GM23248 (cell line): ENCODE data around the gene LAMTOR1. TPM values are rescaled to one million over a fixed set of nuclear protein-coding genes. Genes with fewer than 3 reads are reported as not detected.
A peak's percentile ranks its signal among the peaks of the same experiment; 100 is the strongest.

ENCODE experiments used
- DNase-seq: peaks from one replicate; pipeline ENCODE4 v3.0.0-alpha.2; 2015
- H2AFZ ChIP-seq: fragments of 200-600 bp; sonication (generic); 2 replicates; pipeline ENCODE4 v1.6.1; 2016; ENCODE audit warnings: antibody characterized with exemption
- H3F3A ChIP-seq: fragments of 200-600 bp; sonication (generic); 2 replicates; pipeline ENCODE4 v1.6.1; 2016; ENCODE audit warnings: mild to moderate bottlenecking, antibody characterized with exemption, mixed run types; ENCODE audit not compliant: insufficient read depth
- H3K27ac ChIP-seq: fragments of 200-600 bp; sonication (generic); 2 replicates; pipeline ENCODE4 v1.5.1; 2016; ENCODE audit warnings: mild to moderate bottlenecking
- H3K27me3 ChIP-seq: fragments of 200-600 bp; sonication (generic); replicated peaks from 2 replicates; pipeline ENCODE4 v1.6.1; 2016; ENCODE audit warnings: mild to moderate bottlenecking; ENCODE audit not compliant: insufficient read depth
- H3K36me3 ChIP-seq: fragments of 200-600 bp; sonication (generic); 2 replicates; pipeline ENCODE4 v1.6.1; 2016; ENCODE audit warnings: low read depth, mild to moderate bottlenecking
- H3K4me1 ChIP-seq: fragments of 200-600 bp; sonication (generic); 2 replicates; pipeline ENCODE4 v1.6.1; 2016; ENCODE audit warnings: mild to moderate bottlenecking; ENCODE audit not compliant: insufficient read depth
- H3K4me2 ChIP-seq: fragments of 200-600 bp; sonication (generic); one replicate; pipeline ENCODE4 v1.6.1; 2016; ENCODE audit warnings: mild to moderate bottlenecking; ENCODE audit not compliant: unreplicated experiment
- H3K4me3 ChIP-seq: fragments of 200-600 bp; sonication (generic); 2 replicates; pipeline ENCODE4 v1.5.1; 2016; ENCODE audit warnings: mild to moderate bottlenecking
- H3K79me2 ChIP-seq: fragments of 200-600 bp; sonication (generic); 2 replicates; pipeline ENCODE4 v1.6.1; 2016; ENCODE audit warnings: mild to moderate bottlenecking; ENCODE audit not compliant: insufficient read depth
- H3K9ac ChIP-seq: fragments of 200-600 bp; sonication (generic); 2 replicates; pipeline ENCODE4 v1.6.1; 2016; ENCODE audit warnings: mild to moderate bottlenecking
- H3K9me2 ChIP-seq: fragments of 200-600 bp; sonication (generic); 2 replicates; pipeline ENCODE4 v1.6.1; 2016; ENCODE audit warnings: mixed run types, mild to moderate bottlenecking, moderate library complexity; ENCODE audit not compliant: insufficient read depth
- H3K9me3 ChIP-seq: fragments of 200-600 bp; sonication (generic); one replicate; pipeline ENCODE4 v1.6.1; 2017; ENCODE audit warnings: low read depth
- H4K20me1 ChIP-seq: fragments of 200-600 bp; sonication (generic); 2 replicates; pipeline ENCODE4 v1.6.0; 2016; ENCODE audit not compliant: insufficient read depth
- EZH2 ChIP-seq: fragments of 200-600 bp; sonication (generic); IDR thresholded peaks from 2 replicates; pipeline ENCODE4 v1.6.1; 2018; ENCODE audit warnings: antibody characterized with exemption, mild to moderate bottlenecking; ENCODE audit not compliant: insufficient read depth, poor library complexity, severe bottlenecking
- EZH2phosphoT487 ChIP-seq: fragments of 200-600 bp; sonication (generic); IDR thresholded peaks from 2 replicates; pipeline ENCODE4 v1.6.1; 2018; ENCODE audit warnings: antibody characterized with exemption, moderate library complexity, mild to moderate bottlenecking, low read depth; ENCODE audit not compliant: insufficient read depth
- WGBS, 2 experiments: methylation state at CpG; one replicate each; pipeline ENCODE4 v1.1.6; 2015 to 2017; ENCODE audit warnings: low lambda C conversion rate in 2 of 2, low coverage in 1 of 2; ENCODE audit errors: missing lambda C conversion rate in 2 of 2; 5-methylcytosine and 5-hydroxymethylcytosine counted together
- in situ Hi-C: fragments of 300-500 bp; cut with MboI; formaldehyde crosslinking; loops from 2 replicates; pipeline ENCODE4 v1.15.0; 2020
- polyA plus RNA-seq: library from polyadenylated mRNA; unstranded; fragments of >200 nt; fragmentation: Nextera tagmentation; extraction: Ambion mirVana; gene quantifications from 2 replicates; pipeline ENCODE4 v1.2.1, GENCODE V29; 2016
- total RNA-seq: library from RNA; depleted of rRNA; stranded (reverse); fragments of >200 nt; shearing (Covaris generic); gene quantifications from 2 replicates; pipeline ENCODE4 v1.2.3, GENCODE V29; 2014

LAMTOR1 gene
- total and polyA plus RNA-seq, 2 experiments from 2014 or later = 122 to 142 TPM

- DNase-seq = no peak
- no peaks in the 10 kb centered on the region for H3K36me3 ChIP-seq
- peak overlapping the region; percentile 26 for H3K4me2 ChIP-seq
- H3K4me3 ChIP-seq = no peak overlapping the region
- no peaks in the 10 kb centered on the region for H3K27me3 ChIP-seq
- peaks cover 82% of the 10 kb centered on the region for H3K79me2 ChIP-seq
- TF ChIP-seq EZH2phosphoT487 (no peak), EZH2 (no peak)
- H3F3A ChIP-seq = peaks cover 56% of the 10 kb centered on the region
- H3K9me2 ChIP-seq = no peaks in the 10 kb centered on the region
- H3K9ac ChIP-seq = no peak overlapping the region; the same call in 1 of the 2 replicates
- H4K20me1 ChIP-seq = no peaks in the 10 kb centered on the region
- H3K9me3 ChIP-seq = no peaks in the 10 kb centered on the region
- peaks cover 60% of the 10 kb centered on the region for H3K4me1 ChIP-seq
- peak overlapping the region; percentile 95 for H3K27ac ChIP-seq
- in situ Hi-C loops = no loop called here
- no peak overlapping the region for H2AFZ ChIP-seq
Measured at GRCh38 chr11:72067676-72068075, 35.4 kb downstream of the LAMTOR1 start.

GRCh38 chr11:72067266-72067665 is 35.8 kb downstream of the LAMTOR1 start:
- no peaks in the 10 kb centered on the region for H4K20me1 ChIP-seq
- TF ChIP-seq EZH2 = no peak
- TF ChIP-seq EZH2phosphoT487 = no peak
- no peaks in the 10 kb centered on the region for H3K36me3 ChIP-seq
- peaks cover 56% of the 10 kb centered on the region for H3K4me1 ChIP-seq
- DNase-seq = no peak
- H3K9ac ChIP-seq = no peak overlapping the region; the same call in 1 of the 2 replicates
- peaks cover 86% of the 10 kb centered on the region for H3K79me2 ChIP-seq
- H3K4me2 ChIP-seq = peak overlapping the region; percentile 26
- H3F3A ChIP-seq = peaks cover 52% of the 10 kb centered on the region
- H3K27ac ChIP-seq = peak overlapping the region; percentile 95
- H2AFZ ChIP-seq = 0 out of 2 replicates have a peak overlapping the region, but pooled peaks have one; percentile 5
- H3K27me3 ChIP-seq = no peaks in the 10 kb centered on the region
- no peaks in the 10 kb centered on the region for H3K9me2 ChIP-seq
- no peaks in the 10 kb centered on the region for H3K9me3 ChIP-seq
- in situ Hi-C loops = no loop called here
- H3K4me3 ChIP-seq = no peak overlapping the region

- Histone ChIP-seq H3K9ac (no peak overlapping the region; the same call in 1 of the 2 replicates), H3K79me2 (peaks cover 89% of the 10 kb centered on the region)
Measured at GRCh38 chr11:72066855-72067254, 36.2 kb downstream of the LAMTOR1 start.

GRCh38 chr11:72061739-72062396 is 41.2 kb downstream of the LAMTOR1 start:
- no peak overlapping the region for H2AFZ ChIP-seq
- H3K36me3 ChIP-seq = no peaks in the 10 kb centered on the region
- no peak for TF ChIP-seq EZH2
- TF ChIP-seq EZH2phosphoT487 = no peak
- no peaks in the 10 kb centered on the region for H3K9me3 ChIP-seq
- no peaks in the 10 kb centered on the region for H3K27me3 ChIP-seq
- no peak for DNase-seq
- no peaks in the 10 kb centered on the region; the same call in 1 of the 2 replicates for H3F3A ChIP-seq
- H3K4me1 ChIP-seq = peaks cover 5% of the 10 kb centered on the region
- 90 to 91% methylated on average over 5 of the region's 5 CpGs for WGBS, 2 experiments
- H4K20me1 ChIP-seq = no peaks in the 10 kb centered on the region
- H3K79me2 ChIP-seq = peaks cover 98% of the 10 kb centered on the region
- no peak overlapping the region for H3K9ac ChIP-seq
- no peak overlapping the region for H3K4me3 ChIP-seq
- H3K9me2 ChIP-seq = no peaks in the 10 kb centered on the region
- H3K27ac ChIP-seq = no peak overlapping the region
- H3K4me2 ChIP-seq = no peak overlapping the region
- in situ Hi-C loops = no loop called here

More at GRCh38 chr11:72066855-72067254, 36.2 kb downstream of the LAMTOR1 start:
- H3K4me2 ChIP-seq = peak overlapping the region; percentile 26
- no peaks in the 10 kb centered on the region for H3K36me3 ChIP-seq
- H3K9me2 ChIP-seq = no peaks in the 10 kb centered on the region
- peak; percentile 25 for DNase-seq
- H3K27me3 ChIP-seq = no peaks in the 10 kb centered on the region
- peaks cover 51% of the 10 kb centered on the region for H3K4me1 ChIP-seq
- H4K20me1 ChIP-seq = no peaks in the 10 kb centered on the region
- in situ Hi-C loops = no loop called here
- no peak overlapping the region for H3K4me3 ChIP-seq
- no peaks in the 10 kb centered on the region for H3K9me3 ChIP-seq
- no peak for TF ChIP-seq EZH2phosphoT487
- no peak for TF ChIP-seq EZH2
- peak overlapping the region; percentile 95 for H3K27ac ChIP-seq
- 0 out of 2 replicates have a peak overlapping the region, but pooled peaks have one; percentile 5 for H2AFZ ChIP-seq
- H3F3A ChIP-seq = peaks cover 48% of the 10 kb centered on the region
